Activated naive CD4-positive, alpha-beta T cell treated with Interleukin-2 at 50 U/mL for 16 hours (primary cell): Measurements from ENCODE around the gene FOXD4L4.
"Not testable (repeated sequence)": the region's sequence is repeated elsewhere in the genome, so short reads cannot be mapped to it uniquely, and the experiment has no call there.

Experiments
- DNase-seq: peaks from one replicate; pipeline ENCODE4 v3.0.0-alpha.2; 2020

FOXD4L4 gene

GRCh38 chr9:65737096-65737564 lies at the start of gene FOXD4L4:
TSS of gene FOXD4L4 (plus strand) at chr9:65737146. CDS start at chr9:65737146, 0 bp downstream.
- DNase-seq, result peak; percentile 1

DNA sequence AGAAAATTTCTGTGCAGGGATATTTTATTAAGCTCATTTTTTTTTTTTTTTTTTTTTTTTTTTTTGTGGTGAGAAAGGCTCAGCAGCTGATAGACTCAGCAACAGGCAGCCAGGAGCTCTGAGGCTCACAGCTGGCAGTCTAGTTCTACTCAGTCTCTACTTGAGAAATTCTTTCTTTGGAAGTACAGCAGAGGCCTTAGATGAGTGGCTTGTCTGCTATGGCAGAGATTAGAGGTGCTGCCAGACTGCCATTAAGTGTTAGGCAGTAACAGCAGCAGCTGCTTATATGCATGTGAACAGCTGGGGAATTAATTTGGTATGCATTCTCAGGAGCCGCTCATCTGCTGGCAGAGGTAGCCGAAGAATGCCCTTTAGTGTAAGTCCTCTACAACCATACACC lies 33.4 kb upstream of the FOXD4L4 start:
- not testable (repeated sequence) for DNase-seq

- not testable (repeated sequence) for DNase-seq
These were observed 22.5 kb upstream of the FOXD4L4 start for GRCh38 chr9:65714445-65714844.

DNA sequence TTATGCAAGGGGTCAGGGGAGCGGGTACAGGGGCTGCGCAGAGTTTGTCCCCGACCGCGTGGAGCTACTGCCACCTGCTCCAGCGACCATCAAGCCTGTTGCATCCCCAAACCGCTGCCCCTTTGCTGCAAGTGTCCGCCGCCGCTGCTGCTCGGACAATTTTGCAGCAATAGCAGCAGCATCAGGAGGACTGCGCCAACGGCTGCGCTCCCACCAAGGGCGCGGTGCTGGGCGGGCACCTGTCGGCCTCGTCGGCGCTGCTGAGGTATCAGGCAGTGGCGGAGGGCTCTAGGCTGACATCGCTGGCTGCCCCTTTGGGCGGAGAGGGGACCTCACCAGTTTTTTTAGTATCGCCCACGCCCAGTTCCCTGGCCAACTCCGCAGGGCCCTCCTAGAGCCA lies 1.2 kb downstream of the FOXD4L4 start:
- DNase-seq, result not testable (repeated sequence)
